Tibial nerve (tissue), 4 donors: ENCODE data around the gene KPTN.

Experiments
- CTCF ChIP-seq, 5 experiments: fragments of 200-600 bp in 3 of 5; fragments of 450-650 bp in 2 of 5; sonication (generic) in 3 of 5; IDR thresholded peaks; one replicate each; pipeline ENCODE4 v1.5.1; 2016 to 2019; ENCODE audit warnings: antibody characterized with exemption in 5 of 5, mild to moderate bottlenecking in 3 of 5, moderate library complexity in 2 of 5
- EP300 ChIP-seq, 2 donors: sonication (generic); formaldehyde crosslinking; IDR thresholded peaks; one replicate each; pipeline ENCODE4 v1.6.1; 2017; ENCODE audit warnings: antibody characterized with exemption in 2 of 2, mild to moderate bottlenecking in 1 of 2

GRCh38 chr19:47432091-47432490, 51.9 kb downstream of the KPTN start:
- no peak for TF ChIP-seq CTCF (IDR thresholded peaks at IDR 0.05)
- no peak for TF ChIP-seq EP300 (IDR thresholded peaks at IDR 0.05)
